DND-41 (cell line): ENCODE measurements around the gene TRIM63.

ENCODE experiments used
- CTCF ChIP-seq: IDR thresholded peaks from 2 replicates; pipeline ENCODE4 v1.5.1; 2012; ENCODE audit warnings: borderline replicate concordance, low read length, moderate library complexity, mild to moderate bottlenecking; ENCODE audit not compliant: poor library complexity, severe bottlenecking; ENCODE audit errors: extremely low read depth
- EZH2 ChIP-seq: IDR thresholded peaks from 3 replicates; pipeline ENCODE4 v1.6.1; 2012; ENCODE audit warnings: borderline replicate concordance, low read depth, mild to moderate bottlenecking, moderate library complexity, low read length, inconsistent platforms; ENCODE audit not compliant: severe bottlenecking

- TF ChIP-seq CTCF (no peak), EZH2 (no peak)
Measured at GRCh38 chr1:26020941-26021646, 46.3 kb downstream of the TRIM63 start.
